Hematopoietic multipotent progenitor cell treated with erythropoietin and hydrocortisone succinate and interleukin-3 and kit ligand, for 4 days (in vitro differentiated cells): ENCODE results near the gene STARD7.
"Not testable (repeated sequence)": the region's sequence is repeated elsewhere in the genome, so short reads cannot be mapped to it uniquely, and the experiment has no call there.

Source experiments
- DNase-seq: peaks from one replicate; pipeline ENCODE4 v3.0.0-alpha.2; 2015

STARD7 gene

DNA sequence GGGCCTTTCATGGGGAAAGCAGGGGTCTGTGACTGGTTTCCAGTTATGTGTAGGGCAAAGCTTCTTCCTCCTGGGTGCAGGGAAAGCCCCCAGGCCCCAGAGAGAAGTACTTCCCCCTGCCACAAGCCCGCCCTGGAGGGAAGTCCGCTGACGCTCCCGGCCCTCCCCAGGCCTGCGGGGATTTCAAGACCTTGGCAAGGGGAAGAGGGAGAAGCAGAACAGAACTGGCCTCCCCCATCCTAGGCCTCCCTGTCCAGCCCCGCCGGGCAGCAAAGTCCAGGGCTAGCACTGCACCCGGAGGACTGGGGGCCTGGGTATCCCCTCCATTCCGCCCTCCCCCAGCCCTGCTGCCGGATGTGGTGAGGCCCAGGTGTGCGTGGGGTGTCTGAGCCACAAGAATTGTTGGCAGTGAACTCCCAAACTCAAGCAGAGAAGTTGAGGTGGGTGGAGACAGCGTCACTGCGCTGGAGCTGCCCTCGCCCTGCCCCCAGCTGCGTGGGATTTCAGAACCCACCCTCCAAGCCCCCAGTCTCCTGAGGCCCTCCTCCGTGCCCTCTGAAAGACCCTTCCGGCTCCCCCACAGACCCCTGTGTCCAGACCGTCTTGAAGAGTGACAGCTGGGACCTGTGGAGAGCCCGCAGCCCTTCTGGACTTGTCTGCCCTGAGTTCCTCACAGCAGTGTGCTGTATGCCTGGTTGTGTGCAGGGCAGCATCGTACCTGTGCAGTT lies 62.3 kb downstream of the STARD7 start:
- DNase-seq: peak; percentile 65

DNA sequence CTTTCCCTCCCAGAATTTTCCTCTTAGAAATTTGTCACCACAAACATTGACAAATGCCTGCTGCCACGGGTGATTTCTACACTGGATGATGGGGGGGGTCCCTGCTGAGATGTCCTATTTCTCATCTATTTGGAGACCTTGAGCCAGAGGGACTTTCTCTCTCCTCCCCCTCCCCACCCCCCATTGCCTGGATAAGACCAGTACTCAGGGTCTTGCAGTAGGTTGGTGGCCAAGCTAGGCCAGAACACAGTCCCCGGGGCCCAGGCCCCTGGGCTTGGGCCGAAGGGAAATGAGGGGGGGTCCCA lies 62.8 kb downstream of the STARD7 start:
- no peak for DNase-seq

DNA sequence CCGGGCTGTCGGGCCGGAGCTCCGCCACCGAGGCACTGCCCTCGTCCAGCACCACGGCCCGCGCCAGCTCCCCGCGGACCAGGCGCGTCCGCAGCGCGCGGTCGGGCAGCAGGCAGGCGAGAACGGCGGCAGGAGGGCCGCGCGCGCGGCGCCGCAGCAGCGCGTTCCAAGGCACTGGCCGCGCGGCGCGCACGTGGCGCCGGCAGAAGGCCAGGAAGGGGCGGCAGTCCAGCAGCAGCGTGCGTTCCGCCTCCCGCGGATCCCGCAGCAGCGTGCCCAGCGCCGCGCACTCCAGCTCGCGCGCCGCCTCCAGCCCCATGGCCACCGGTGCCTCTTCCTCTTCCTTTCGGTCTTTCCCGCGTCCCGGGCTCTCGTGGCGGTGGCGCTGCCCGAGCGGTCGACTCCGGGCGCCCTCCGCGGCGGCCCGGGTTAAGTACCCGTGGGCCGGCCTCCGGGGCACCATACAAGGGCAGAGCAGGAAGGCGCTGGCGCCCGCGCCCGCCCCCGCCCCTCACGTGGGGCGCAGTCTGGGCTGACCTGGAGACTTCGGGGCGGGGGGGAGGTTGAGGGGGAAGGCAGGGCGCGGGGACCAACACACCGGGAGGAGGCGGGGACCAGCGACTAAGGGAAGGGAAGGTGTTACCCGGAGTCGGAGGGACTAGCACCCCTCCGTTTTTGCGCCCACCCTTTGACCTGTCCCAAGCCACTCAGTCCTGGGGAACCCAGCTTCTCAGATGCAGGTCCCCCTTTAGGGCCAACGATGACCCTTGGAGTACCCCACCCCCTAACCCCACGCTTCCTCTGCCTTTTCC lies 63.4 kb downstream of the STARD7 start, which contains the start of gene DUSP2:
Gene DUSP2 (minus strand): TSS at position 405 of the 812 bp plus-strand sequence. CDS start 86 bp downstream, at position 319.
- peak; percentile 94 for DNase-seq

DNA sequence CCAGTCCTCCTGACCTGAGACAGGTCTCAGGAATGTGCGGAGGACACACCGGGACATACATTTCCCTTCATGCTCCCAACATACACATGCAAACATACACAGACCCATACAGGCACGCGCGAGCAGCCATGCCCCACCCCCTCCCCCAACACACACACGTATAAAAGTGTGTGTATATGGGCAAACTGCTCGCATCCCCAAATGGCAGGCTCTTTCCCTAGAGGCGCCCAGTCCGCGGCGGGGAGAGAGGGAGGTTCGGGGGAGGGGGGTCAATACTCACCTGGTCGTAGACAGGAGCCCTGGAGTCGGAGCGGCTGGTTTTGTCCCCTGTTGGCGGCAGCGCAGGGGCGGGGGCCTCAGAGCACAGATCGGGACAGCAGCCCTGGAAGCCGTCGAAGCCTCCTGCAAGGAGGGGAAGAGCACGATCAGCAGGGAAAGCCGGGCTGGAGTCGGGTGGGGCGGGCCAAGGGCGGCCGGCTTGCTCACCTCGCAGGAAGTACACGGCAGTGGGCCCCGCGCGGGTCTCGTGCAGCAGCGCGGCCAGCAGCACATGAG lies 64.1 kb downstream of the STARD7 start:
- DNase-seq: peak; percentile 58

DNA sequence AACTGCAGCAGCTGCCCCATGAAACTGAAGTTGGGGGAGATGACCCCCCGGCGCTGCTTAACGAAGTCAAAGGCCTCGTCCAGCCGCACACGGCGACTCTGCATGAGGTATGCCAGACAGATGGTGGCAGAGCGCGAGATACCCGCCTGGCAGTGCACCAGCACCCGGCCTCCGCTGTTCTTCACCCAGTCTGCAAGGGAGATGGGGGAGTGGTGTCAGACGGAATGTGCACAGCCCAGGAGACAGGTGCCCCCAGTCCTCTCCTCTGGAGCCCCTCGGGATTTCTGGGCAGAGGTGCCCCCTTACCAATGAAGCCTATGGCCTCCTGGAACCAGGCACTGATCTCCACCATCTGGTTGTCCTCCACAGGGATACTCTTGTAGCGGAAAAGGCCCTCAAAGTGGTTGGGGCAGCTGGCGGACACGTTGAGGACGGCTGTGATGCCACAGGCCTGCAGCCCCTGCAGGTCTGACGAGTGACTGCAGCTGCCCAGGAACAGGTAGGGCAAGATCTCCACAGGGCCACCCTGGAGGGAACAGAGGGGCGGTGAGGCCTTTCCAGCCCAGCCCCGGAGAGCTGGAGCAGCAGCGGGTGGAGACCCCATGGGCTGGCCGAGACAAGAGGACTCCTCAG lies 64.7 kb downstream of the STARD7 start:
- DNase-seq: peak; percentile 57

DNA sequence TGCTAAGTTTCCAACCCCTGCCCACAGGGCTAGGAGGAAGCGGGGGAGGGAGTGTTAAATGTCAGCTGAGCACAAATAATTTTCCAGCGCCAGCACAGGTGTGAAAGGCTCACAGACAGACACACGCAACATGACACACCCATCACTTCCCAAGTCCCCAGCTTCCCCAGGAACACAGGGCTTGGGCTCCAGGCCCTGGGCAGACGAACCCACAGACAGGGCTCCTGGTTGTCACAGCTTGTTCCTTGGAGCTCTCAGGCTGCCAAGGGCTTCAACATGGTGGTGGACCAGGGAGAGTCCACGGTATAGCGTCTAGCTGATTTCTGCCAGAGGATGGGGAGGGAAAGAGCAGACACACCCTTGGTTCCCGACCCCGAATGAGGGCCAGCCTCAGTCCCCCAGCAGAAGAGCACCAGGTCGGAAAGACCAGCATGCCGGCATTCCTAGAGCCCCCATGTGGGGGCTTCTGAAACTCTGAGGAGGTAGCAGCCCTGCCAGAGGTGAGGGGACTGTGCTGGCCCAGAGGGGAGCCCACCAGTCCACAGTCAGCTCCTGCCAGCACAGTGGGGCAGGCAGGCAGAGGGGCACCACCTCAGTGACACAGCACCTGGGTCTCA lies 65.3 kb downstream of the STARD7 start:
- no peak for DNase-seq

DNA sequence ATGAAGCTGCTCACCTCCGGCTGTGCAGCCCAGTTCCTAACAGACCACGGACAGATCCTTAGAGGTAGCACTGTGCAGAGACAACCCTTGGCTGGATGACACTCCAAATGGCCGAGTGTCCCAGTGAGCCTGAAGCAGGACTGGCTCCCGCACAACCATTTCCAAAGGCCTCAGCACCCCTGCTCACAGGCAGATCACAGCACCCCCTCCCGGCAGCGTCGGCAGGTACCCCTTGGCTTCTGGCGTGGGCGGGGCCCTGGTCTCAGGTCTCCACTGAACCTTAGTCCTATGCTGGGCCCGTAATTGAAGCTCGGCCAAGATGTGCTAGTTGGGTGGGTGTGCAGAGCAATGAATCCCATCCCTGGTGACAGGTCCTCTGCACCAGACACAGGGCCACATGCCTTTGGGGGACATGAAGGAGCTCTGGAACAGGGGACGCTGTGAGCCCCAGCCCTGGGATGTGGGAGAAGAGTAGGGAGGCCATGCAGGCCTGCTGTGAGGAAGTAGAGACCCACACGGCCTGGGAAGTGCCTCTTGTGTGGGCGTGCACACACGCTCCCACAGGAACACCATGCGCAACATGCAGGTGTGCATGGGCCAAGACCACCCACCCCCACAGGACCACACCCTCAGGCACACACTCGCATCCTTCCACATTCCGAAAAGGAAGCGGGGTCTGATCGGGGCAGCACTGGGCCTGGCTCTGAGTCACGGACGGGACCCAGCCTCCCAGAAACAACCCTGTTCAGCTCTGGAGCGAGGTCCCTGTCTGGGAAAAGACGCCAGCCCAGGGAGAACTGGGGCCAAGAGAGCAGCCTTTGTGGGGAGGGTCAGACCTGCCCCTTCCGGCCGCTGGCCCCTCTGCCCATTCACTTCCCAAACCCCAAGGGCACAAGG lies 66.2 kb downstream of the STARD7 start:
- DNase-seq: no peak

DNA sequence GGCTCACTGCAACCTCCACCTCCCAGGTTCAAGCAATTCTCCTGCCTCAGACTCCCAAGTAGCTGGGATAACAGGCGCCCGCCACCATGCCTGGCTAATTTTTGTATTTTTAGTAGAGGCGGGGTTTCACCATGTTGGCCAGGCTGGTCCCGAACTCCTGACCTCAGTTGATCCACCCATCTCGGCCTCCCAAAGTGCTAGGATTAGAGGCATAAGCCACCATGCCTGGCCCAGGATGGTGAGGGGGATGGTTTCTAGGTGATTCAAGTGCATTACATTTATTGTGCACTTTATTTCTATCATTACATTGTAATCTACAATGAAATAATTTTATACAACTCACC lies 67.0 kb downstream of the STARD7 start:
- DNase-seq: not testable (repeated sequence)

DNA sequence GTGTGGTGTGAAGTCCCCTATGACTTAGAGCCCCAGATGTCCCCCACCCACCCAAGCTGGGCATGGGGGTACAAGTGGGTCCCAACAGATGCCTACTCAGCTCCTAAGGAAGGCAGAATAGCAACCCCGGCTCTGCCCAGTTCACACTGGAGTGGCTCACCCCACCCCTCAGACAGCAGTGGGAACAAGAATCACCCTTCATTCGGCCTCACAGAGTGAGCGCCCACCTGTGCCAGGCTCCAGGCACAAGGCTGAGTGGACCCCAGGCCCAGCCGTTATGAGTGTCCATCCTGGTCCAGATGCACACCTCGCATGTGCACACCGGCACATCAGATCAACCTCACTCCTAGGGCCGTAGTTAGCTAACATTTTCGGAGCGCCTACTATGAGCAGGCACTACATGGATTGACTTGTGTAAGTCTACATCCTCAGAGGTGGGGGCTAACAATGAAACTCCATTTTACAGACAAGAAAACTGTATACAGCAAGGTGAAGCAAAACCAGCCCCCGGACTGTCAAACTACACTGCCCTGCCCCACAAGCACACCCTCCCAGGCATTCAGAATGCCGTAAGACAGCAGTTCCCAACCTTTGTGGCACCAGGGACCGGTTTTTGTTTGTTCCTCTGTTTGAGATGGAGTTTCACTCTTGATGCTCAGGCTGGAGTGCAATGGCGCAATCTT lies 67.5 kb downstream of the STARD7 start:
- DNase-seq: no peak

DNA sequence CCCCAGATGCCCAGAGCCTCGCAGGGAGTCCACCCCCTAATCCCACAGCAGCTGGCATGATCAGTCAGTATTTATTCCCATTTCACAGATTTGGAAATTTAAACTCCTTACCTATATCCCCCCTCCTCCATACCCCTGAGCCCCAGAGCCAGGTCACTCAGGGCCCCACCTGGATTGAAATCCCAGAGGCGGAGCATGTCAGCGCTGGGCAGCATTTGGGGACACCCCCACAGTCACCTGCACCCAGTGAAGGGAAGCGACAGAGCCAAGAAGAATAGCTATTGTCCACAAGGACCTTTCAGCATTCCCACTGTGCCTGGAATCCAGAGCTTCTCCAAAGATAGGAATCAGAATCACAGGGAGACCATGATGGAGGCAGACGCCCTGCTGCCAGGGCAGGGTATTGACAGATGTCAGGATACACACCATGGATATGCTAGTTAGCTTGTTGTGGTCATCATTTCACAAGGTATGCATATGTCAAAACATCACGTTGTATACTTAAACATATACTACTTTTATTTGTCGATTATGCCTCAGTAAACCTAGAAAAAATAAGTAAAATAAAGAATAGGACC lies 69.4 kb downstream of the STARD7 start:
- no peak for DNase-seq

DNA sequence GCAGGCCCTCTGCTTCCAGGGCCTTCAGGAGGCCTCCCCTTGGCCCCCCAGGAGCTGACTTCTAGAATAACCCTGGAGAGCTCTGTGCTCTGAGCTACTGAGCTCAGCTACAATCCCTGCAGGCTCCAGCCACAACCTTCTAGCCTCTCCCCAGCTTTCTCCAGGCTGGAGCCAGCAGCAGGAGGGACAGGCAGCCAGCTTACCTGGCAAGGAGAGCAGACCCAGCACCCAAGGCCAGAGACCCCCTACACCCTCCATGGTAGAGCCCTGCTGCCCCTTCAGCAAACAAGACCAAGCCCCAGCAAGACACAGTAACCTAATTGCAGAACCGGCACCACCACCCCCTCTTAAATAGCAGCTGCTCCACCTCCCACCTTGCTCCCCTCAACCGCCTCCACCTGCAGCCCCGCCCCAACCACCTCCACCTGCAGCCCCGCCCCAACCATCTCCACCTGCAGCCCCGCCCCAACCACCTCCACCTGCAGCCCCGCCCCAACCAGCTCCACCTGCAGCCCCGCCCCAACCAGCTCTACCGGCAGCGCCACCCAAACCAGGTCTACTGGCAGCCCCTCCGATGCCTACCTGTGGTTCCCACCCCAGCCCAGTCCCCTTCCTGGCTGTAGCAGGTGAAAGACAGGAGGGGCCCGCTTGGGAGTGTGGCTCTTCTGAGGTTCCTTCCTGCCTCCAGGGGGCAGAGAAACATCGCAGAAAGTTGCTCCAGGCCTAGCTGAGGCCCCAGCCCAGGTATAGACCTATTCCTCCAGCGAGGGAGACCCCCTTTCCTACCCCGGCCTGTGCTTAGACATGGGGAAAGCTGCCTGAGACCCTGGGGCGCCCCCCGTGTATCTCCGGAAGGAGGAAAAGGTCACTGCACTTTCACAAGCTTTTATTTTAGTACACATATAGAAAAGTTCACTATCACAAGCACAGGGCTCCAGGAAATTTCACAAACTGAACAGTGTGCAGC lies 70.2 kb downstream of the STARD7 start, which contains the start of gene ASTL:
Gene ASTL (minus strand): TSS at position 324 of the 967 bp plus-strand sequence. CDS start 66 bp downstream, at position 258.
- DNase-seq: peak; percentile 79

DNA sequence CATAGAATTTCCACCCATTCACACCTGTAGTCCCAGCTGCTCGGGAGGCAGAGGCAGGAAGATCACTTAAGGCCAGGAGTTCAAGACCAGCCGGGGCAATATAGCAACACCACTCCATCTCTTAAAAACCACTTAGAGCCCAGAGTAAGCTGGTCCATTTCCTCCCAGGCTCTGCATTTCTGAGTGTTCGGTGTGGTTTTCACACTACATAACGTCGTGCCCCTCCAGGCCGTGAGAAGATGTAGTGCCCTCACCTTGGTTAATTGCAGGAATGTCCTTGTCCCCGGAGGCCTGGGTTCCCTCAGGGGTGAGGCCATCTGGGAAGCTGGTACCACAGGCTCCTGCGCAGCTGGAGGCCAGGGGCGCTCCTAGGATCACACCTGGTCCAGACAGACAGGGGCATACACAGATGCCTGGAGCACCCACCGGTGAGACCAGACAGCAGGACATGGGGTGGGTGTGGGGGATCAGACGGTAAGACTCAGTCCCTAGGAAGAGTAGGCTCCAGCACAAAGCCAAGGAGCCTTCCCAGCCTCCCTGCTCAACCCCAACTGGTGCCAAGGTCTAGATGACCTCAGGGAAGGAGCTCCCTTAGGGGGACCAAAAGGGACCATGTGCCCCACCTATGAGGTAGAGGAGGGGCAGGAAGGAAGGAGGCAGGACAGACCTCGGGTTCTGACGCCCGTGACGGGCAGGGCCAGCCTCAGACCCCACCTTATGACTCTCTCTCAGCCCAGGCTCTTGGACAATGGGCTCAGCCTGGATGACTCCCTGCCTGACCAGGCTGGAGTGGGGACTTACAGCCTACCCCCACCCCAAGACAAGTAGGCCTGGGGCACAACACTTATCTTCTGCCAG lies 71.1 kb downstream of the STARD7 start:
- no peak for DNase-seq

DNA sequence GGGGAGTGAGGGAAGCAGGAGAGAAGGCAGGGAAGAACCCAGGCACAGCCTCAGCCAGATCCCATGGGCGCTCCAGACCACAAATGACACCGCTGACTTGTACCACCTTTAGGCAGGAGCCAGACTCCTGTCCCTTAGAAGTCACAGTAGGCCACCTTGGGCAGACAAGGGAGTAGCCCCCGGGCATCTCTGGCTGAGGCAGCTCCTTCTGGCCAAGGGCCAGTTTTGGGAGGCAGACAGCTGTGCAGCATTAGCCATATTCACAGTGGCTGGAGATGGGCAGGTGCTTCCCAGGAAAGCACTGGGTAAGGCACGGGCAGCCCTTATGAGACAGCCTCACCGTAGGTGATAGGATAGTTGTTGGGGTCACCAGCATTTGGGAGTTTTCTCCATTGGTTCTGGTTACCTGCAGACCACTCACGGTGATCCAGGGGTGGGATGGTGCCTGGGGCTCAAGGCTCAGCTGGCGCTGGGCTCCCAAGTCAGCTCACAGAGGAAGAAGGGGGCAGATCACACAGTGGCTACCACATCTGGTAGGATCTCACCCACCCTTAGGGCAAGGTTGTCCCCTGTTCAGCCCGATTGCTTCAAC lies 72.4 kb downstream of the STARD7 start:
- DNase-seq: no peak

DNA sequence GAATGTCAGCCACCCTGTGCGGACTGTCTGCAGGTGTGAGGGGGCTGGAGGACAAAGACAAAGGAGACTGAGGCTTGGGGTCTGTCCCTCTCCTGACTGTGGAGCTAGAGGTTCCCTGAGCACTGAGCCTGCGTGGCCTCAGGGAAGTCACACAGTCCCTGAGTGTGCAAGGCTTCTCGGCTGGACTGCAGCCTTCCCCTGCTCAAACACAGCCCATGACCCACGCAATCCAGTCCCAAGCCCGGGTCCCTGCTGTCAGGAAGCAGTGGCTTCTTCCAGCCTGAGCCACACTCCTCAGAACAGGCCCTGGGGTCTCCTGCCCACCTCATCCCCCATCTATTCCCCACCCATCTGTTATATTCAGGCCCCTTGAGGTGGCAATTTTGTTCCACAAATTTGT lies 73.0 kb downstream of the STARD7 start:
- no peak for DNase-seq

DNA sequence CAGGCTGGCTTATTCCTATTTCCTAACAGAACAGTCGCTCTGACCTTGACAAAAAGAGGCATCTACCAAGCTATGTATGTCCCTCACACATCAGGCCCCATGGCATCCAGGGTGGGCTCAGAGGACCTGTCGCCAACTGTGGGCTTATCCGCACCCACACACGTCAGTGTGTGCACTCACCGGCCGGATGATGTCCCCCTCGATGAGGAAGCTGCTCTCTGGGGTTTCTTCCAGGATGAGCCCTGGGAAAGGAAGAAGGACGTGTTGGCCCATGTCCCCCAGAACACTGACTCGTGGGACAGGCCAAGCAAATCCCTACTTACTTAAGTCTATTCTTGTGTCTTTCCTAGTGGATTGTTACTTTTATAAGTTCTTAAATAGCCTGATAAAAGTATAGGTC lies 73.5 kb downstream of the STARD7 start:
- DNase-seq: no peak
